HG02943 (cell line): ENCODE measurements around the gene PLEKHH3.
"Not testable (repeated sequence)": the region's sequence is repeated elsewhere in the genome, so short reads cannot be mapped to it uniquely, and the experiment has no call there.

Experiments used
- ATAC-seq: cut with Tn5 transposase; IDR thresholded peaks from one replicate; pipeline ENCODE4 v1.9.1; 2021; ENCODE audit warnings: mild to moderate bottlenecking, low read depth, moderate library complexity; ENCODE audit not compliant: unreplicated experiment

PLEKHH3 gene

DNA sequence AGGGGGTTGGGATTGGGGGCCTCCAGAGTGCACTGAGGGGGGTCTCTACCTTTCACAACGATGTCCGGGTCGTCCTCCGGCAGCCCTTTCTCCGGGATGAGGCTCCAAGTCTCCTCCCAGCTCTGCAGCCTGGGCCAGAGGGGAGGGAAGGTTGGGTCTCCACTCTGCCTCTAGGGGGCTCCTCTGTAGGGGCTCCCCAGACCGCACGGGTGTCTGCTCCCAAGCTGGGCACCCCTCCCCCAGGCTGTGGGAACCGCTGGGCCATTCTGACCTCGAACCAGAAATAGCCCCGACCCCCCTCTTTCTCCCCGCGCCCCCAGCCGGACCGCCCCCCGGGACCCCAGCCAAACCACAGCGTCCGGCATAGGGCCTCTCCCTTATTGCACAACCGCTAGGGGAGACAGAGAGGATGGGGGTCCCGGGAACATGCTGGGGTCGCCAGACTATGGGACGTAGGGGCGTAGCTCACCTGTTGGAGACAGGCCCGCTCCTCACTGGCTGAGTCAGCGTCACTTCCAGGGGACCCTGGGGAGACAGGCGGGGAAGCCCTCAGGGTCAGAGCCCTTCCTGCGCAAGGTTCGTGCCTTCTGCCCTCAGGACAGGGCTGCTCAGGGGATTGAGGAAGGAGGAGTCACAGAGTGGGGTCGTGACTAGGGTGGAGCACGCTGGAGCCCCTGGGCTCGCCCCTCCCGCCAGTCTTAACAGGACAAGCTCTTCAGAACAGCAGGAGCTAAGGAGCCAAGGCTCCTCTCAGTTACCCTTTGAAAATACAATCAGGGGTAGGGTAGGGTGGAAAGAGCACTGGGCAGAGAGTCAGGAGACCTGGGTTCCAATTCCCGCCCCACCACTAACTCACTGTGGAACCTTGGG is 2.7 kb downstream of the PLEKHH3 start:
- no peak for ATAC-seq

DNA sequence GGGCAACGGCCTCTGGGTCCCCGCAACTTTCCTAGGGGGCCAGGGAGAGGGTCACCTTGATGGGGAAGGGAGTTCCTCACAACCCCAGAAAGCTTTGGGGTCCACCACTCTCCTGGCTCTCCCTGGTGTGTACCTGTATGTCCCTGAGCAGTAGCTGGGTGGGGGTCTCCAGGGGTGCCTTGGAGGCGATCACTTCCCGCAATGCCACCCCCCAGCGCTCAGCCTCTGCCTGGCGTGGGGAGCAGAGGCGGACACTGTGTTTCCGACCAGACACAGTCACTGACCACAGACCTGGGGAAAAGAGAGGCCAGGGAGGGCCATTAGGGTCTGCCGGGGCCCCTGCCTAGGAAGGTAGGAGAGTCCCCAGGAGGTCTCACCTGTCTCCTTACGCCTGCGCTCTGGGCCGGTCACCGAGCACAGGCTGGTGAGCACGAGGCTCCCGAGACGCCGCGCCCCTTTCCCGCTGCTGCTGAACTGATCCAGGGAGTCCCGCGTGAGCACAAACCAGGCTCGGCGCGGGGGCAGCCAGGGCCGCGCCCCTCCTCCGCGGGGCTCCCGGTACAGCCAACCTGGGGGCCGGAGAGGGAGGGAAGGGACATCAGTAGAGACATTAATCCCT is 3.4 kb downstream of the PLEKHH3 start:
- ATAC-seq = no peak

DNA sequence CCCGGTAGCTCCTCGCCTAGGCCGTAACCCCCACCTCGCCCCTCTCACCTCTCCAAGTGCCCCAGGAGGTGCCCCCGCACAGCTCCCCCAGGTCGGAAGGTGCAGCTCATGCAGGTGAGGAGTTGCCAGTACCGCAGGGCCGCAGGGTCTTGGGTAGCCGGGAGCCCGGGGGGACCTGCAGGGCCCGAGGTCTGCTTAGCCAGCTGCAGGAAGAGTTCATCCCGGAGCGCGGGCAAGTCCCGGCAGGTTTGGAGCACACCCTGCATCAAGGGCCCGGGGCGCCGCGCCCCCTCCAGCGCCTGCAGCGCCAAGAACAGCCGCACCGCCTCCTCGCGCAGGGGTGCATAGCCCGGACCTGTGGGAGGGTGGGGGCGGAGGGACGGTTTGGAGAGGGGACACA is 4.8 kb downstream of the PLEKHH3 start:
- no peak for ATAC-seq

DNA sequence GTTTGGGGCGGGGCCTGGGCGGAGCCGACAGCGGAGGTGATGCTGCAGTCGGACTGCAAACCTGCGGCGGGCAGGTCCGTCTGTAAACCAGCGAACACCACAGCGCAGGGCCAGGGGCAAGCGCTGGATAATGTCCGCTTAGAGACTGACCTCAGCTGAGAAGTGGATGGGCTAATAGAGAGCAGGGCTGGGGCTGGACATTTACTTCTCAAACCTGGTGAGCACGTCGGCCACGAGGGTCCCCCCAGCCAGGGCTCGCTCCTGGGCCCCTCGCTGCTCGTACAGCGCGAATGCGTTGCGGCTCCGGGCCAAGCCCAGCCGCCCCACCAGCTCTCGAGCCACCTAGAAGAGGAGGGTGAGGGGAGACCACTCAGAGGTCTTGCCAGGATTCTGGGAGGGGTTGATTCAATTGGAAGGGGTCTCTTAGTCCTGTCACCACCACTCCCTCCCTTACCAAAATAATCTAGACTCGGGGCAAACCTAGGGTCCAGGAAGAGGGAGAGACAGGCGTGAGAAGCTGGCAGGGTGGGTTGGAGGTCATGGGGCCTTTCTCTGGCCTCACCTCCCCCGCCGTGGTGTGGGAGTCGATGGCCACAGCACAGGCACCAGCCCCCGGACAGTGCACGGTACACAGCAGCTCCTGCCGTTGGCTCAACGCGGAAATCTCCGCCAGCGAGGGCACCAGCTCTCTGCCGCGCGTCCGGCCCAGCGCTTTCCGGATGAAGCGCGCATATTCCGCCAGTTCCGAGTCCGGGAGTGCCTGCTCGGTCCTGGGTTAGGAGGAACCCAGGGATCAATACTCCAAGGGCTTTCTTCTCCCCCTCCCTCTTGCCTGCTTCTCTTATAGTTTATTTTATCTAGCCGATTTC is 5.8 kb downstream of the PLEKHH3 start:
- ATAC-seq = no peak

DNA sequence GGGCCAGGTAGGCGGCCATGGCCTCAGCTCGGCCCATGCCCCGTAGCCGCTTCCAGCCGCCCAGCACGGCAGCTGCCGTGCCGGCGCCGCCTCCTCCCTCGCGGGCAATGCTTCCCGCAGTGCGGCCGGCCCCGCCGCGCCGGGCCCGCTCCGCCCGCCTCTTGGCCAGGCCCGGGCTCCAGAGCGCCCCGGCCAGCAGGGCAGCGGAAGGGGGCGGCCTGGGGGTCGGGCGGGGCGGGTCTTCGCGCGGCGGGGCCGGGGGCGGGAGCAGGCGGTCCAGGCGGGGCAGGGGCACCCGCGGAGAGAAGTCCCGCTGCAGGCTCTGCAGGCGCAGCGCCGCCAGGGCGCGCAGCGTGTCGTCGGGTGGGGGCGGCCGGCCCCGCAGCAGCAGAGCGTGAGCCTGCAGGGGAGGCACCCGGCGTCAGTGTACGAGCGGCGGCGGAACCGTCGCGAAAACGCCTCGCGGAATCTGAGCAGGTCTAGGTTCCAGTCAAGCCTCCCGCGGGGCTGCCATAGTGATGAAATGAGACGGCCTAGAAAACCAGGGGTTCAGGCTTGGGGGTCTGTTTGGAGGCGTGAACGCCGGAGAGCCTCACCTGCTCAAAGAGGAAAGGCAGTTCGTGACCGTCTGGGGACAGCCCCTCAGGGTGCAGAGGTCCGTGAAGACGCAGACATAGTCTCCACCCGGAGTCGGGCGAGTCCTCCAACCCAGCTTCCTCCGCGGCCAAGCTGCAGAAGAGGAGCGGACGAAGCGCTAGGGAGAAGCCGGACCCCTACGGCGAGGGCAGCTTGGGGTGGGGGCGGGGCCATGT is 6.6 kb downstream of the PLEKHH3 start:
- ATAC-seq = no peak

DNA sequence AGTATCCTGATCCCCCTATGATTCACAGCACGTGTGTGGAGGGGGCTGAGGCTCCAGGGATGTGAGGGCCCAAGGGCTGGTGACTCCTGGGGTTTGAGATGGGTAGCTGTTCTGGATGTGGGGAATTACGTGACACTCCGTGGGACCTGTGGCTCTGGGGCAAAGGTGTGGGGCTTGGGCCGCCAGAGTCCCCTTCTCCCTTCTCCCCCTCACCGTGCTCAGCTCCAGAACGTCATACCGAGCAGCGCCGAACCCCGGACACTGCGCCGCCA is 7.2 kb downstream of the PLEKHH3 start:
- no peak for ATAC-seq

DNA sequence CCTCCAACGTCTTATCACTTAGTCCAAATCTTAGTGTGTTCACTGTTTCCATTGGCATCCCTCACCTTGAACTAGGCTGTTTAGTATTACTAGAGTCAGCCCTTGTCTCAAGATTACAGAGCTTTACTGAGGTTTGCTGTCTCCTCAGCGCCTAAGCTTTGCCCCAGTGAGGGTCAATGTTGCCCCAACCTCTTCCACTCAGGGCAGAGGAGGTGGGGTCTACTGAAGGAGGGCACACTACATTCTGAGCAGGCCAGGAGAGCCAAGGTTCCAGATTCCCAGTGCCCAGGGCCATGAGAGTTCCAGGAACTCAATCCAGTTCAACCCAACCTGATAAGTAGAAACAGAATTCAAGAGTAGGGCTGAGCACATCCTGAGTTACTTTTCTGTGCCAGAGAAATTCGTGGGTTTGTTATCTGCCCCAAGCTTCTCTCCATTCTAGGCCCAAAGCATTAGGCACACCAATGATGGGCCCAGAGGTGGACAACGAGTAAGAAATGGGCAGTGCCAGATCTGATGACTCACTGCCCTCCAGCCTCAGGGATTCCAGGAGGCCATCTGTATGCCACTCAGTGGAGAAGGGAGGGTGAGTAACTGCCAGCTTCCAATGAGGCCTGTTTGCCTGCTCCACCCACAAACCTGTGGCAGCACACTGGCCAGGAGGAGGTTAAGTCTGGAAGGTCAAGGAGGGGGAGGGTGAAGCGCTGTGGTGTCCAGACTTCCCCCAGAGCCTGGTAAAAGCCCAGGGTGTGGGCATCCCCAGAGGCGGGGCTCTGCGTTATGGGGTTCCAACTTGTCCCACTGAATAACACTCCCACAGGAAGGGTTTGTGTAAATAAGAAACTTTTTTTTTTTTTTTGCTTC is 9.5 kb downstream of the PLEKHH3 start:
- no peak for ATAC-seq

DNA sequence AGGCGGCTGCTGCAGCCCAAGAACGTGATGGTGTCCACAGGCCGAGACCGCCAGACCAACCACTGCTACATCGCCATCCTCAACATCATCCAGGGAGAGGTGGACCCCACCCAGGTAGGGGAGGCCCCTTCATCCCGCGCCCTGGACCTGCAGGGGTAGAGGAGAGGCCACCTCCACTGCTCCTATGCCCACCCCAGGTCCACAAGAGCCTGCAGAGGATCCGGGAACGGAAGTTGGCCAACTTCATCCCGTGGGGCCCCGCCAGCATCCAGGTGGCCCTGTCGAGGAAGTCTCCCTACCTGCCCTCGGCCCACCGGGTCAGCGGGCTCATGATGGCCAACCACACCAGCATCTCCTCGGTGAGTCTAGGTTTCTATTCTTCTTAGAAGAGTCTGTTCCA is 10.7 kb downstream of the PLEKHH3 start:
- not testable (repeated sequence) for ATAC-seq

DNA sequence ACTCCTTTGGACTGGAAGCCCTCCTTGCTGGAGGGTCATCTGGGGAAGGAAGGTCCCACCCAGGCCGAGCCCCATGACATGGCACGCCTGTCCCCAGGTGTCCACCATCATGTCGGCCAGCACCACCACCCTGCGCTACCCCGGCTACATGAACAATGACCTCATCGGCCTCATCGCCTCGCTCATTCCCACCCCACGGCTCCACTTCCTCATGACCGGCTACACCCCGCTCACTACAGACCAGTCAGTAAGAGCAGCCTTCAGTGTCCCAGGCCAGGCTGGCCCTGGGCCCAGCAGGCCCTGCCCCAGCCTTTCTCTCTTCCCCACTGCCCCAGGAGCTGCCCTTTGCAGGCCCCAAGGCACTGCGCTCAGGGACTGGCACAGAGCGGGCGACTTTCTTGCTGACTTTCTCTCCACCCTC is 11.2 kb downstream of the PLEKHH3 start:
- no peak for ATAC-seq

DNA sequence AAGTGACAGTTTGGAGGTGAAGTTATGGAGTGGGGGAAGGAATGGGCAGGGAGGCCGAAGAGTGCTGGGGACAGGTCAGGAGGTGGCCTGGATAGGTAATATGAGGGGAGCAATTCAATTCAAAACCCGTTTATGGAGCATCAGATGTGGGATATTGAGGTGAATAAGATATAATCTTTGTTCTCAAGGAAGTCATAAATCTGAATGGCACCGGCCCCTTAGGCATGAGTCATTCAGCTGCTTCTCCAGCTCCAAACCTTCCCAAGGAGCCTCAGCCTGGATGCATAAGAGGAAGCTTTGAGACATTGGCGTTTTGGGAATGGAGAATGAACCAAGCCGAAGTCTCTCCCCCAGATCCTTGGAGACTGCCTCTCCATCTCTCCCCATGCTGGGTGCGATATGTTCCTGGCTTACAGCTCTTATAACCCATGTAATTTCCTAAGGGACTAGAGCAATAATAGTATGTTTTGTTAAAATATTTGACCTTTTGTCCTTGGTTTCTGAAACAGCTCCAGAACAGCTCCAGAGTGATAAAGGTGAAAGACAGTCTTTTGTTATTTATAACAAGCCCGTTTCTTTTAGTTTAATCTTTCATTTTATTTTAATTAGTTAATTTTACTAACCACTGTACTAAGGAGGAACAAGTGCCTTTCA is 16.0 kb downstream of the PLEKHH3 start:
- no peak for ATAC-seq

DNA sequence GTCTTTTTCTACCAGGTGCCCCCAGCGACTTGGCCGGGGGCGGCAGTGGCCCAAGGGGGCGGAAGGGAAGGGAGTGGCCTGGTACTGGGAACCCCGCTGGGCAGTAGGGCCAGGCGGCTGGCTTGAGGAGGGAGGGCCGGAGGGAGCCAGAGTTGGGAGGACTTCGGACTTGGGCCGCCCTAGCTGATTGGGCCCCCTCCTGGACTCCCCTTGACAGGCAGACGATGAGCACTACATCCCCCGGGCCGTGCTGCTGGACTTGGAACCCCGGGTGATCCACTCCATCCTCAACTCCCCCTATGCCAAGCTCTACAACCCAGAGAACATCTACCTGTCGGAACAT is 16.9 kb downstream of the PLEKHH3 start:
- not testable (repeated sequence) for ATAC-seq

DNA sequence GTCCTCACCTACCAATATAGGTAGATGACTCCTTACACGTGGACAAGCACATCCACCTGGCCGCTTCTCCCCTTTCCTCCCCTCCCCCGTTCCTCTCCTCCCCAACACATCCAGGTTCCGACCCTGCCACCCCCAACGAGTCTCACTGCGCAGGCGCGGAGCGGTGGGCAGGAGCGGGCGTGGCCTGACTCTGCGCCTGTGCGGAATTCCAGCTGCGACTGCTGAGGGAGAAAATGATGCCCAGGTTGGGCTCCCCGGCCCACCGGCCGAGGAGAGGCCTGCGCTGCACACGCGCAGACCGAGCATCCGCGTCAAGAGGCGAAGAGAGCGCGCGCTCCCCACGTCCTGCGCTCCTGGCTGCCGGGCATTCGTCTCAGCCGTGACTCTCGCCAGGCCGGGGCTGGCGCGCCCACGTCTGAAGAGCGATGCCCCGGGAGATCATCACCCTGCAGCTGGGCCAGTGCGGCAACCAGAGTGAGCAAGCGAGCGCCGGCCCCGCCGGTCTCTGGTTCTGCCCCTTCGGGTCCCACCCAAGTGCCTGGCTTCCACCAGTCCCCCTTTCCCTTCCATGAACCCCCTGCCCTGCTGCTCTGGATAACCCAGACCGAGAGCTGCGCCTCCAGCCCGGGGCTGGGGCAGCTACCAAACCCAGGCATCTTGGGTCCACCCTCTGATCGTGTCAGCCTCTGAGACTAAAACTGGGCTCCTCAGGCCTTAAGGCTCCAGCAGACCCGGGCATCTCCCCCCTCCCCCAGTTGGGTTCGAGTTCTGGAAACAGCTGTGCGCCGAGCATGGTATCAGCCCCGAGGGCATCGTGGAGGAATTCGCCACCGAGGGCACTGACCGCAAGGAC is 17.5 kb downstream of the PLEKHH3 start, which contains the start of gene TUBG2:
TUBG2 (plus strand) TSS at position 206 of the 853 bp plus-strand sequence; CDS start at position 426, 220 bp downstream.
- no peak for ATAC-seq

DNA sequence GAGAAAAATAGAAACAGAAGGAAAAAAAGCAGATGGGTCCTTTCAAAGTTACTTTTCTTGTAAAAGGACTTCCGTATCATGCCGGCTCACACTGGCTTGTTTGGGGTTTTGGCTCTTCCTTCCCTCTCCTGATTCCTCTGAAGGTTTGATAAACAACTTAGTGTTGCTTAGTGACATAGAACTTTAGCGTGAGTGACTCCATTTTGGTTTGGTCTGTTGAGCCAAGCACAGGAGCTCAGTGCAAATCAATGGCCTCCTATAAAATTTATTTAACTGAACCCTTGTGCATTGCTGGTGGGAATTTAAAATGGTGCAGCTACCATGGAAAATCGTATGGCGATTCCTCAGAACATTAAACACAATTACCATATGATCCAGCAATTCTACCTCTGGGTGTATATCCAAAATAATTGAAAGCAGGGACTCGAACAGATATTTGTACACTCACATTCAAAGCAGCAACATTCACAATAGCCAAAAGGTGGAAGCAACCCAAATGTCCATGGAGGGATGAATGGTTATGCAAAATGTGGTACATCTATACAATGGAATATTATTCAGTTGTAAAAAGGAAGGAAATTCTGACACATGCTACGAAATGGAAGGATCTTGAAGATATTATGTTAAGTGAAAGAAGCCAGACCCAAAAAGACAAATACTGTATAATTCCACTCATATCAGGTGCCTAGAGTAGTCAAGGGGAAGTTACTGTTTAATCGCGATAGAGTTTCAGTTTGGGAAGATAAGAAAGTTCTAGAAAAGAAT is 18.8 kb downstream of the PLEKHH3 start:
- ATAC-seq = no peak

DNA sequence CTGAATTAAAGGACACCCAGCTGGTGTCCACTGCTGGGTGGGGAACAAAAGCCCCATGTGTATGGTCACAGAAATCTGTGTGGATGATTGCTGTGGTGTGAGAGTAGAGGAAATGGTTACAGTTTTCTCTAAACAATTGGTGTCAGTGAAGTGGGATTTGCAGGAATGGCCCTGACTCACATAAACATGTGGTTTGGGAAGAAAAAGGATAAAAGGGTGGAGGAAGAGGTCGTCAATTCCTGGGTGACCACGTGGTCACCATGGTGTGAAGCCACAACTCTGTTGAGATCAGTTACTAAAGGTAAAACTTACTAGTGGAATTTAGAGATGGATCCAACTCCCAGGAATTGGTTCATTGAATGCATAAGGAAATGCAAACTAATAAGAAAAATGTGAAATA is 21.3 kb downstream of the PLEKHH3 start:
- ATAC-seq = no peak

DNA sequence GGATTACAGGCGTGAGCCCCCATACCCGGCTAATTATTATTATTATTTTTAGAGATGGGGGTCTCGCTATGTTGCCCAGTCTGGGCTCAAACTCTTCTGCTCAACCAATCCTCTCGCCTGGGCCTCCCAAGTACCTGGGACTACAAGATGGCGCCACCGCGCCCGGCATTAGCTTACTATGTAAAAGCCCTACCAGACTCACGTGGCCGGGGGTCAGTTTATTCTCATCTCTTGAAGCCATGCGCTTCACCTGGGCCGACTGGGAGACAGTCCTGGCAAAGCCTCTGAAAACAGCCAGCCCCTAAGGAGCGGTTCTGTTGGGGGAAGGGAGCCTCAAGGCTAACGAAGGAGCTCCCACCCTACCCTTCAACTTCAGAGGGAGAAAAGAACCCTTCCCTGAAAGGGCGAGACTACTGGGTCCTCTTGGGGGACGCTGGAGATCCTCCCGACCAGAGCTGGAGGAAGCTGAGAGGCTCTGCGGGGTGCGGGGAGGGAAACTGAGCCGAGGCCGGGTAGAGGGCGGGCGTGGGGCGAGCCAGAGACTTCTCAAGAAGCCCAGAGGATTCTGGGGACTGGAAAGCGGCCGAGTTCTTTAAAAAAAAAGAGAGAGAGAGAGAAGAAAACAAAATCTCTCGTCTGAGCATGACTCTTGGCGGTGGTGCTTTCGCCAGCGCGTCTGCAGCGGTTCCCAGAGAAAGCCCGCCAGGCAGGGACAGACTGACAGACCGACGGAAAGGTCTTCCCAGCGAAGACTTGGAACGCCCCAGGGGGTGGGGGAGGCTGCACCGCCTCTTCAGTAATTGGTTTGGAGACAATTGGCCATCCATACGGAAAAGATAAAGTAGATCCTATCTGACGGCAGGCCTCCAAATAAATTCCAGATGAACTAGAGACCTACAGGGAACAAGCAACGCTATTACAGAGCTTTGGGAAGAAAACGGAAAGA is 23.3 kb downstream of the PLEKHH3 start:
- ATAC-seq = no peak

DNA sequence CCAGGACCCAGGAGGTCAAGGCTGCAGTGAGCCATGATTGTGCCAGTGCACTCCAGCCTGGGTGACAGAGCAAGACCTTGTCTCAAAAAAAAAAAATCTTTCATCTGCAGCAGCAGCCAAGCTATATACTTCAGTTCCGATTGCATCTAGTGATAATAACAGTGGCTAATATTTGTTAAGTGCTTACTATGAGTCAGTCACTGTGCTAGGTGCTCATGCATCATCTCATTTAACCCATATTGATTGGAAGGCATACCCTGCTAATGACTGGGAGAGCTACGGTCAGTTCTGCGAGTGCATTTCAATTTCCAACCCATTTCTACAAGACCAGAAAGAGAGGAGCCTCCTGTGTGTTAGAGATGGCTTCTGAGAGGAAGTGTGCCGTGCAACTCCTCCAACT is 25.4 kb downstream of the PLEKHH3 start:
- ATAC-seq = no peak
